Fibroblast of lung (primary cell): Measurements from ENCODE around the gene CCK. TPM values are rescaled to one million over a fixed set of nuclear protein-coding genes. Genes with fewer than 3 reads are reported as not detected.

Experiments
- DNase-seq, 2 donors: peaks; one replicate each; pipeline versions ENCODE4 v3.0.0 to v3.0.0-alpha.2; 2010; ENCODE audit warnings: low read depth in 2 of 2
- H2AFZ ChIP-seq: 2 replicates; pipeline ENCODE4 v1.5.1; 2012; ENCODE audit warnings: low read length, control low read depth, inconsistent platforms
- H3K27ac ChIP-seq: 2 replicates; pipeline ENCODE4 v1.5.1; 2011; ENCODE audit warnings: low read length, control low read depth; ENCODE audit not compliant: insufficient read depth
- H3K27me3 ChIP-seq: 2 replicates; pipeline ENCODE4 v1.5.1; 2011; ENCODE audit warnings: mild to moderate bottlenecking, low read length; ENCODE audit not compliant: control insufficient read depth, insufficient read depth
- H3K36me3 ChIP-seq: 2 replicates; pipeline ENCODE4 v1.5.1; 2011; ENCODE audit warnings: low read length; ENCODE audit not compliant: control insufficient read depth, insufficient read depth
- H3K4me1 ChIP-seq: 2 replicates; pipeline ENCODE4 v1.5.1; 2011; ENCODE audit warnings: low read length; ENCODE audit not compliant: control insufficient read depth, insufficient read depth; ENCODE audit errors: extremely low read depth
- H3K4me2 ChIP-seq: 2 replicates; pipeline ENCODE4 v1.5.1; 2011; ENCODE audit warnings: low read length, control low read depth; ENCODE audit not compliant: insufficient read depth; ENCODE audit errors: extremely low read depth
- H3K4me3 ChIP-seq, 4 experiments: fragments of 200-600 bp in 1 of 4; sonication (generic) in 1 of 4; replicated peaks in 1 of 4; 2 replicates each; pipeline ENCODE4 v1.5.1; 2011 to 2016; ENCODE audit warnings: low read length in 4 of 4, low read depth in 3 of 4, mild to moderate bottlenecking in 3 of 4, control low read depth in 2 of 4, inconsistent platforms in 1 of 4, mixed read lengths in 1 of 4; ENCODE audit not compliant: insufficient read depth in 1 of 4; ENCODE audit errors: control extremely low read depth in 1 of 4
- H3K79me2 ChIP-seq: 2 replicates; pipeline ENCODE4 v1.5.1; 2012; ENCODE audit warnings: mild to moderate bottlenecking, low read length, inconsistent platforms; ENCODE audit not compliant: control insufficient read depth, insufficient read depth
- H3K9ac ChIP-seq: 2 replicates; pipeline ENCODE4 v1.5.1; 2011; ENCODE audit warnings: mild to moderate bottlenecking, low read length, control low read depth; ENCODE audit not compliant: insufficient read depth
- H3K9me3 ChIP-seq: 2 replicates; pipeline ENCODE4 v1.5.1; 2012; ENCODE audit warnings: low read depth, low read length; ENCODE audit not compliant: control insufficient read depth, insufficient read depth
- H4K20me1 ChIP-seq: 2 replicates; pipeline ENCODE4 v1.5.1; 2011; ENCODE audit warnings: low read length; ENCODE audit not compliant: control insufficient read depth, insufficient read depth; ENCODE audit errors: extremely low read depth
- CTCF ChIP-seq, 2 donors: IDR thresholded peaks in 1 of 2; conservative IDR thresholded peaks in 1 of 2; 1 replicate in 1 of 2; 2 replicates in 1 of 2; pipeline ENCODE4 v1.5.1; 2011 to 2012; ENCODE audit warnings: low read length in 2 of 2, control low read depth in 1 of 2, inconsistent platforms in 1 of 2, low read depth in 1 of 2, mild to moderate bottlenecking in 1 of 2
- EZH2 ChIP-seq: IDR thresholded peaks from 2 replicates; pipeline ENCODE4 v1.5.1; 2012; ENCODE audit warnings: low read length, control low read depth, mild to moderate bottlenecking; ENCODE audit errors: missing control alignments
- polyA plus RNA-seq, 2 donors: library from polyadenylated mRNA; depleted of rRNA in 1 of 2; stranded (reverse) in 1 of 2; unstranded in 1 of 2; fragments of >200 nt; gene quantifications; 2 replicates each; pipeline ENCODE4 v1.2.1, GENCODE V29; 2011 to 2012; ENCODE audit warnings: missing spikeins in 1 of 2
- total RNA-seq: library from RNA; depleted of rRNA; stranded (reverse); fragments of >200 nt; gene quantifications from 2 replicates; pipeline ENCODE4 v1.2.1, GENCODE V29; 2014

Gene CCK
- total and polyA plus RNA-seq, 2 donors (not counting 1 experiment from before 2014, with no cell fraction given) = 0.33 TPM

GRCh38 chr3:42226470-42227425 lies 39.2 kb downstream of the CCK start:
- Histone ChIP-seq H3K36me3 (peaks cover 5% of the 10 kb centered on the region), H4K20me1 (no peaks in the 10 kb centered on the region), H3K4me3 (no peak overlapping the region), H3K27me3 (no peaks in the 10 kb centered on the region), H3K9me3 (no peaks in the 10 kb centered on the region), H3K4me1 (peaks cover 5% of the 10 kb centered on the region), H3K9ac (no peak overlapping the region), H3K4me2 (no peak overlapping the region), H3K79me2 (no peaks in the 10 kb centered on the region), H2AFZ (no peak overlapping the region), H3K27ac (no peak overlapping the region)
- no peak for DNase-seq
- no peak for TF ChIP-seq EZH2

- H3K27ac ChIP-seq = no peak overlapping the region
- no peak overlapping the region for H3K9ac ChIP-seq
- no peaks in the 10 kb centered on the region for H4K20me1 ChIP-seq
- peaks cover 5% of the 10 kb centered on the region for H3K36me3 ChIP-seq
- H3K4me2 ChIP-seq = no peak overlapping the region
- peaks cover 5% of the 10 kb centered on the region for H3K4me1 ChIP-seq
- H3K9me3 ChIP-seq = no peaks in the 10 kb centered on the region
- H2AFZ ChIP-seq = no peak overlapping the region
- TF ChIP-seq EZH2 (no peak), CTCF (conservative IDR thresholded peaks at IDR 0.05 in 1 of 2, IDR thresholded peaks at IDR 0.05 in 1 of 2; ENCODE audit: low read depth in 1 of 2, low read length in 2 of 2) (no peak)
- H3K27me3 ChIP-seq = no peaks in the 10 kb centered on the region
- no peak overlapping the region for H3K4me3 ChIP-seq
- H3K79me2 ChIP-seq = no peaks in the 10 kb centered on the region
- DNase-seq = no peak
Measured at GRCh38 chr3:42225486-42226363, 40.3 kb downstream of the CCK start.

GRCh38 chr3:42224658-42225421 lies 41.1 kb downstream of the CCK start:
- no peak overlapping the region for H3K27ac ChIP-seq
- DNase-seq = no peak
- H3K9ac ChIP-seq = no peak overlapping the region
- H3K9me3 ChIP-seq = no peaks in the 10 kb centered on the region
- H3K4me1 ChIP-seq = peaks cover 5% of the 10 kb centered on the region
- H2AFZ ChIP-seq = no peak overlapping the region
- H4K20me1 ChIP-seq = no peaks in the 10 kb centered on the region
- TF ChIP-seq EZH2 (no peak), CTCF (conservative IDR thresholded peaks at IDR 0.05 in 1 of 2, IDR thresholded peaks at IDR 0.05 in 1 of 2; ENCODE audit: low read depth in 1 of 2, low read length in 2 of 2) (no peak)
- no peaks in the 10 kb centered on the region for H3K79me2 ChIP-seq
- H3K27me3 ChIP-seq = no peaks in the 10 kb centered on the region
- peaks cover 9% of the 10 kb centered on the region for H3K36me3 ChIP-seq
- no peak overlapping the region for H3K4me2 ChIP-seq
- H3K4me3 ChIP-seq = no peak overlapping the region
